Measurements from ENCODE around the gene ULK3. TPM values are rescaled to one million over a fixed set of nuclear protein-coding genes. Genes with fewer than 3 reads are reported as not detected.

ULK3 gene
- total RNA-seq, 6 experiments from 2014 or later = 19.7 to 25.1 (median 22.1) TPM

DNA sequence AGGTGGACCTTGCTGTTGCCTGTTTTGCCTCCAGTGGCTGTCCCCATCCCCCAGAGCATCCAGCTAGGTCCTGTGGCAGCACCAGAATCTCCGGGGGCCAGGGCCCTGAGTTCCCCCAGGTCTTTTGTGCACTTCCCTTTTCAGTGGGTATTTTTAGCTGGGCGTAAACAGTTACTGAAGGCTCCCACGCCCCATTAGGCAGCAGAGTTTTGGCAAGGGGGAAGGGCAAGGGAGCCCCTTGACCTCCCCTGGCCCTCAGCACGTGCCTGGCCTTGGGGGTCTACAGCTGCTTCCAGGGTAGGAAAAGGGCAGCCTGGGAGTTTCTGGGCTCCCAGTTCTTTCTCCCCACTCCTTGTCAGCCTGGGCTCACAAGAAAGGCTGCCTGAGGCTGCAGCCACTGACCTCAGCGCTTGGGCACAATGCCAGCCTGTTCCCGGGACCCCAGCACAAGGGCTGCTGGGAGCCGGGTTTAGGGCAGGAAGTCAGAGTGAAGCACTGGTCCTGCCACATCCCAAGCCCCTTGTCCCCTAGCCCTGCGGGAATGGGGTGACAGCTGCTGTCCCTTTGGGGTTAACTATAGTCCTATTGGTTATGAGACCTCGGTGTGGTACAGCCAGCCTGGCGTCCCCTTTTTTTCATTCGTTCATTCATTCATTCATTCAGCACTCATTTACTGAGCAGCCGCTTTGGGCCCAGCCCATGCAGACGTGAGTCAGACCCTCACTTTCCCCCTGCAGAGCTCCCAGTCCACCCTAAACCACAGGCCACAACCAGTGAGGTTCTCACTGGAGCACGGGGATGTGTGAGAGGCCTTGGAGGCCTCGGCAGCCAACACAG lies 52.7 kb downstream of the ULK3 start:
- H3K4me3 ChIP-seq = no peak overlapping the region
- no peaks in the 10 kb centered on the region for H3K9me3 ChIP-seq
- intact Hi-C loops (cut with DNase I) = no loop called here
- peaks cover 0 to 53% (median 33%) of the 10 kb centered on the region in 4 donors for H3K4me1 ChIP-seq
- no peak for TF ChIP-seq POLR2A (IDR thresholded peaks at IDR 0.05)
- TF ChIP-seq, protein P1, sequence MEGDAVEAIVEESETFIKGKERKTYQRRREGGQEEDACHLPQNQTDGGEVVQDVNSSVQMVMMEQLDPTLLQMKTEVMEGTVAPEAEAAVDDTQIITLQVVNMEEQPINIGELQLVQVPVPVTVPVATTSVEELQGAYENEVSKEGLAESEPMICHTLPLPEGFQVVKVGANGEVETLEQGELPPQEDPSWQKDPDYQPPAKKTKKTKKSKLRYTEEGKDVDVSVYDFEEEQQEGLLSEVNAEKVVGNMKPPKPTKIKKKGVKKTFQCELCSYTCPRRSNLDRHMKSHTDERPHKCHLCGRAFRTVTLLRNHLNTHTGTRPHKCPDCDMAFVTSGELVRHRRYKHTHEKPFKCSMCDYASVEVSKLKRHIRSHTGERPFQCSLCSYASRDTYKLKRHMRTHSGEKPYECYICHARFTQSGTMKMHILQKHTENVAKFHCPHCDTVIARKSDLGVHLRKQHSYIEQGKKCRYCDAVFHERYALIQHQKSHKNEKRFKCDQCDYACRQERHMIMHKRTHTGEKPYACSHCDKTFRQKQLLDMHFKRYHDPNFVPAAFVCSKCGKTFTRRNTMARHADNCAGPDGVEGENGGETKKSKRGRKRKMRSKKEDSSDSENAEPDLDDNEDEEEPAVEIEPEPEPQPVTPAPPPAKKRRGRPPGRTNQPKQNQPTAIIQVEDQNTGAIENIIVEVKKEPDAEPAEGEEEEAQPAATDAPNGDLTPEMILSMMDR (IDR thresholded peaks at IDR 0.05) = no peak
- no peaks in the 10 kb centered on the region for H3K36me3 ChIP-seq
- WGBS (ENCODE audit: insufficient coverage, low coverage, low lambda C conversion rate, missing lambda C conversion rate) = 24% methylated on average over 11 of the region's 15 CpGs
- peak in 2 of 4 donors; percentile 5 to 9 for ATAC-seq
- peak overlapping the region; percentile 24 to 73 (median 71) for H3K27ac ChIP-seq
- H3K27me3 ChIP-seq = no peaks in the 10 kb centered on the region
- DNase-seq = peak; percentile 70 to 73 (median 72)

DNA sequence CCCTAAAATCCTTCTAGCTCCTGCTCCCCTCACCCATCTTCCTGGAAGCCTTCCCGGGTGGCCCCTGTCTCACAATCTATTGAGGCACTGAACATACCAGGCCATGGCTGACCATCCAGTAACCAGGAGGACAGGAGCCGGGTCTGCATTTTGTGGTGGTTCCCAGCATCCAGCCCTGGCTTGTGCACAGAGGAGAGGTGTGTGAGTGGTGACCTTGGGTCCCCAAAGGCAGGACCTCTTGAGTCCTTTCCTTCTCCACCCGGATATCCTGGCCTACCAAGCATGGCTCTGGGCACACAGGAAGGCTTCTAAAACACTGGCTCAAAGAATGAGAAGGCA lies 53.2 kb downstream of the ULK3 start:
- Histone ChIP-seq H3K9me3 (no peaks in the 10 kb centered on the region), H3K27me3 (no peaks in the 10 kb centered on the region), H3K36me3 (no peaks in the 10 kb centered on the region), H3K4me3 (peak overlapping the region in 1 of 3 donors; percentile 19), H3K27ac (peak overlapping the region; percentile 24 to 73 (median 71)), H3K4me1 (peaks cover 0 to 52% (median 34%) of the 10 kb centered on the region in 4 donors)
- ATAC-seq = no peak
- TF ChIP-seq POLR2A (IDR thresholded peaks at IDR 0.05) = no peak
- TF ChIP-seq, protein P1 (IDR thresholded peaks at IDR 0.05) = no peak
- 17% methylated on average over 2 of the region's 3 CpGs for WGBS (ENCODE audit: insufficient coverage, low coverage, low lambda C conversion rate, missing lambda C conversion rate)
- intact Hi-C loops (cut with DNase I) = no loop called here
- peak in 1 of 3 donors; percentile 50 for DNase-seq

- Histone ChIP-seq H3K4me1 (peaks cover 0 to 57% (median 36%) of the 10 kb centered on the region in 4 donors), H3K36me3 (no peaks in the 10 kb centered on the region), H3K9me3 (no peaks in the 10 kb centered on the region), H3K4me3 (peak overlapping the region in 1 of 3 donors; percentile 19), H3K27ac (peak overlapping the region; percentile 40 to 73 (median 71)), H3K27me3 (no peaks in the 10 kb centered on the region)
- WGBS (ENCODE audit: insufficient coverage, low coverage, low lambda C conversion rate, missing lambda C conversion rate) = 15% methylated on average over 6 of the region's 14 CpGs
- TF ChIP-seq, protein P1 (IDR thresholded peaks at IDR 0.05) = no peak
- no peak for TF ChIP-seq POLR2A (IDR thresholded peaks at IDR 0.05)
- DNase-seq (peak; percentile 67 to 86 (median 76)), ATAC-seq (peak; percentile 73 to 82 (median 75))
- intact Hi-C loops (cut with DNase I) = no loop called here
These were observed 53.8 kb downstream of the ULK3 start for GRCh38 chr15:74789171-74789631.

GRCh38 chr15:74788683-74789151 lies 54.2 kb downstream of the ULK3 start:
- ATAC-seq = peak in 3 of 4 donors; percentile 1 to 2 (median 2)
- H3K4me3 ChIP-seq = peak overlapping the region in 1 of 3 donors; percentile 19
- intact Hi-C loops (cut with DNase I) = no loop called here
- TF ChIP-seq POLR2A (IDR thresholded peaks at IDR 0.05) = no peak
- peak overlapping the region; percentile 40 to 73 (median 71) for H3K27ac ChIP-seq
- peaks cover 0 to 62% (median 39%) of the 10 kb centered on the region in 4 donors for H3K4me1 ChIP-seq
- peak in 1 of 3 donors; percentile 54 for DNase-seq
- no peaks in the 10 kb centered on the region for H3K36me3 ChIP-seq
- 67% methylated on average over 3 of the region's 9 CpGs for WGBS (ENCODE audit: insufficient coverage, low coverage, low lambda C conversion rate, missing lambda C conversion rate)
- no peaks in the 10 kb centered on the region for H3K9me3 ChIP-seq
- no peaks in the 10 kb centered on the region for H3K27me3 ChIP-seq
